GM19035 (cell line): ENCODE measurements around the gene LRCH4.
A peak's percentile ranks its signal among the peaks of the same experiment; 100 is the strongest.

Source experiments
- ATAC-seq: cut with Tn5 transposase; IDR thresholded peaks from one replicate; pipeline ENCODE4 v1.9.1; 2021; ENCODE audit not compliant: unreplicated experiment

Gene LRCH4, protein sequence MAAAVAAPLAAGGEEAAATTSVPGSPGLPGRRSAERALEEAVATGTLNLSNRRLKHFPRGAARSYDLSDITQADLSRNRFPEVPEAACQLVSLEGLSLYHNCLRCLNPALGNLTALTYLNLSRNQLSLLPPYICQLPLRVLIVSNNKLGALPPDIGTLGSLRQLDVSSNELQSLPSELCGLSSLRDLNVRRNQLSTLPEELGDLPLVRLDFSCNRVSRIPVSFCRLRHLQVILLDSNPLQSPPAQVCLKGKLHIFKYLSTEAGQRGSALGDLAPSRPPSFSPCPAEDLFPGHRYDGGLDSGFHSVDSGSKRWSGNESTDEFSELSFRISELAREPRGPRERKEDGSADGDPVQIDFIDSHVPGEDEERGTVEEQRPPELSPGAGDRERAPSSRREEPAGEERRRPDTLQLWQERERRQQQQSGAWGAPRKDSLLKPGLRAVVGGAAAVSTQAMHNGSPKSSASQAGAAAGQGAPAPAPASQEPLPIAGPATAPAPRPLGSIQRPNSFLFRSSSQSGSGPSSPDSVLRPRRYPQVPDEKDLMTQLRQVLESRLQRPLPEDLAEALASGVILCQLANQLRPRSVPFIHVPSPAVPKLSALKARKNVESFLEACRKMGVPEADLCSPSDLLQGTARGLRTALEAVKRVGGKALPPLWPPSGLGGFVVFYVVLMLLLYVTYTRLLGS

DNA sequence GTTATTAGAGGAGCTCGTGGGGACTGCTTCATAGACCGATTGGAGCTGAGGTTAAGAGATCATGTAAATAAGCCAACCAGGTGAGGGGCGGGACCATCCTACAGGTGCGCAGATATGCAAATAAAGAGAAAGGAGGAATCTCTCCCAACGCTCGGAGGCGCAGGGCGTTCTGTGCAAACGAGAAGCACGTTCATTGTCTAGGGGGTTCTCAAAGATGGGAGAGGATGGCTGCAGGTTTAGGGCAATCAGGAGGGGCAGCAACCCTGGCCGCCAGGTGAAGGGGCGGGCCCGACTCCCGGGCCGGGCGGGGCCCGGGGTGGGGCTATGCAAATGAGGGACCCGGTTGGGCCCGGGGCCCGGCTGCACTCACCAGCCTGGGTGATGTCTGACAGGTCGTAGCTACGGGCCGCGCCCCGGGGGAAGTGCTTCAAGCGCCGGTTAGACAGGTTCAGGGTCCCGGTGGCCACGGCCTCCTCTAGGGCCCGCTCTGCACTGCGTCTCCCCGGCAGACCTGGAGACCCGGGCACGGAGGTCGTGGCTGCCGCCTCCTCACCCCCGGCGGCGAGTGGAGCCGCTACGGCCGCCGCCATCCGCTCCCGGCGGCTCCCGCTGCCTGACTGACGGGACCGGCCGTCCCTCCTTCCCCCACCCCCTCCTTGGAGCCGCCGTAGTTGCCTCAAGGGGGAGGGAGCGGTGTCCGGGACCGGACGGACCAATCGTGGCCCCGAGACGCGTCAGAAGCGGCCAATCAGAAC lies at the start of gene LRCH4:
LRCH4 (minus strand) TSS at position 619 of the 755 bp plus-strand sequence; CDS start at position 590, 29 bp downstream.
- ATAC-seq: peak; percentile 30

DNA sequence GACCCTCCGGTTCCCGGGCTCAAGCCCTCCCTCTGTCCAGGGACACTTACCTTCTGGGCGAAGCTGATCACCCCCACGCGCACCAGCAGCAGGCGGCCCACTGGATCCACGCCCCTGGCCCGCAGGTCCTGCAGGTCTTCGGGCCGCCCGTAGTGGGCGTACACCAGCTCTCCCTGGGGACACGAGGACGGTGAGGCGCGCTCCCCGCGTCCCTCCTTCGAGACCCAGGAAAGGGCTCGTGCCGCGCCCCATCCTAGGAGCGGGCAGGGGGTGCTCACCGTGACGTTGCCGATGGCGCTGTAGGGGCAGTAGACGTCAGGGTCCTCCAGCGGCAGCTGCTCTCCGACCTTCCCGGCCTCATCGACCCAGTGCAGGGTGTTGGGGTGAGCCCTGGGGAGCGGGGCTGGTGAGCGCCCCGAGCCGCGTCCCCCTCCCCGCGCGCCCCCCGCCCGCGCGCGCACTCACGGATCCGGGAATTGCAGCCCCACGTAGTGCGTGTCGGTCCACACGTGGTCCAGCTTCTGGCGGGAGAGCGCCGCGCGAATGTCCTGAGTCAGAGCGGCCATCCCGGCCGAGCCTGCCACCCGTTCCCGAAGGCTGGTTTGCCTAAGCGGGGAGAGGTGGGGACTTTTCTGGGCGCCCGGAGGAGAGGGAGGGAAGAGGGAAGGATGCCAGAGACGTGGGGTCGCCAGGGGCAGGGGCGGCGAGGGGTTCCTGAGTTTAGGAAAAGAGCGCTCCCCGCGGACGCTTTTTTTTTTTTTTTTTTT lies 47.2 kb upstream of the LRCH4 start:
- ATAC-seq: peak; percentile 65

DNA sequence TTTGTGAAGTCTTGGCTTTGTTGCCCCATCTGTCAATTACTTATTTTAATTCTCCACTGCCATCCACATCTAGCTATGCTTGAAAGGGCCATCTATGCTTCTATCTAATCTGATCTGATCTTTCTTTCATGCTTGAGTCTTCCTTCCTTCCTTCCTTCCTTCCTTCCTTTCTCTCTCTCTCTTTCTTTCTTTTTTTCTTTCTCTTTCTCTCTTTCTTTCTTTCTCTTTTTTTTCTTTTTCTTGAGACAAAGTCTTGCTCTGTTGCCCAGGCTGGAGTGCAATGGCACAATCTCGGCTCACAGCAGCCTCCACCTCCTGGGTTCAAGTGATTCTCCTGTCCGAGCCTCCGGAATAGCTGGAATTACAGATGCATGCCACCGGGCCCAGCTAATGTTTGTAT lies 44.1 kb upstream of the LRCH4 start:
- ATAC-seq: no peak

DNA sequence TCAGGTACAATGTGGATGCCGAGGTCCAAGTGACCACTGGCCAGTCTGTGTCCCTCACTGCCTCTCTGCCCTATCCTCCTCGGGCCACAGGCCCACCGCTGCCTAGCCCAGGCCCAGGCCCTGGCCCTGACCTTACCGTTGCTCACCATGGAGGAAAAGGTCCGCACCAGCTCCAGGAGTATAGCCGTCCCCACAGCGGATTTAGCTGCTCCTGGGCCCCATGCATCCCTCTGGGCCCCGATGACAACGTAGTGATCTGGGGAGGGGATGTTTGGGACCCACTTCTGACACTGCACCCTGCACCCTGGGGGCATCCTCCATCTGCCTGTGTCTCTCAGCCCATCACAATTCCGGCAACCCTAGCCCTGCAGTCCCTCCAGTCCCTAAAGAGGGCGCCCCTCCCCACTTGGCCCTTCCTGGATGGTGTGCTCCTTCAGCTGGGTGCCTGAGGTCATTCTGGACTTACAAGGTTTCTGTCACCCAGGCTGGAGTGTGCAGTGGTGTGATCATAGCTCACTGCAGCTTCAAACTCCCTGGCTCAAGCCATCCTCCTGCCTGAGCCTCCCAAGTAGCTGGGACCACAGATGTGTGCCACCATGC lies 43.3 kb upstream of the LRCH4 start:
- ATAC-seq: no peak

DNA sequence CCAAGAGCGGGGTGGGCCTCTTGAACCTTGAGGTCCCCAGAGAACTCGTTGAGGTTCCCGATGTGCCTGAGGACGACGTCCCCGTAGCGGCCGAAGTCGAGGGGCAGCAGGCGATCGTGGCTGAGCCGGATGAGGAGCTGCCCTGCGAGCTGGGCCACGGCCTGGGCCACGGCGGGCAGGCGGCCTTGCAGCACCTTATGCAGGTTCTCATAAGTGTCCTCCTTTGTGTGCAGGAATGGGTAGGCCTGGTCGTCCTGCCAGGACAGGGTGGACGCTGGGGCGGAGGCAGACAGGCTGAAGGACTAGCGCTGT lies 41.3 kb upstream of the LRCH4 start:
- no peak for ATAC-seq

DNA sequence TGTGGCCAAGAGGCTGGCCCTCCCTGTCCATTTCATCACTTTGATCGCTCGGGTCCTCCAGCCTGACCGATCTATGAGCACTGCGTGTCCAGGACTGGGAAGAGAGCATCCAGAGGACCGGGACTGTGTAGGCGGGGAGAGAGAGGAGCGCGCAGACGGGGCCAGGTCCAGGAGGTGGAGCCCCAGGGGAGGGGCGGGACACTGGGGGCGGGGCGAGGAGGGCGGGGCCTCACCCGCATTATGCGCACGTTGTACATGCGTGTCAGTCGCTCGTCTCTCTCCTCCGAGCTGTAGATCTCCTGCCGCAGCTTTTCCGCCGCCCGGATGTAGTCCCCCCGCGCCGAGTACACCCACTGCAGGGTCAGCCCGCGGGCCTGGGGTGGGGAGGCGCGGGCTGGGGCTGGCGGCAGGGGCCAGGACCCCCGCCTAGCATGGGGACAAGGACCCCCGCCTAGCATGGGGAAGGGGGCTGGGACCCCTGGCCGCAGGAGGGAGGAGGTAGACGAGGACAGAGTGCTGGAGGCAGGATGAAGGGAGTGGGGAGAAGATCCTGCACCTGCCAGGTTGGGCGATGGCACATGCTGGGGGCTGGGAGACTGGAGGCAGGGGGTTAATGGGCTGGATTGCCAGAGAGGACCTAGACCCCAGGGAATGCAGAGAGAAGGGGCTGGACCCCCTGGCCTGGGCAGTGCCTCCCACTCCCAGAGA lies 40.8 kb upstream of the LRCH4 start:
- ATAC-seq: peak; percentile 85

DNA sequence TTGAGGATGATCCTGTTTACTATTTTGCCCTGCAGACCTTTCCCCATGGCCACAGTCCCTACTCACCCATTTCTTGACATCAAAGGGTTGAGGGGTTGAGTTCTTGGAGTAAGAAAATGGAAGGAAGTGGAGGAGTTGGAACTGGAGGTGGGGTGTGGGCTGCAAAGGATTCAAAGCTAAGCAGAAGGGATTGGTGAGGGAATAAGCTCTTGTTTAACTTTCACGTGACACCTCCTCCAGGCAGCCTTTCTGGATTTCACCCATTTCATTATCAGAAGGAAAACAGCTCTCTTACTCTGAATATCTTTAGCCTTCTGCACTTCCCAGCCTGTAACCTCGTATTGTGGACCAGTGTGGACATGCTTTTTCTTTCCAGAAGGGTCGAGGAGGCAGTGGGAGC lies 40.1 kb upstream of the LRCH4 start:
- no peak for ATAC-seq

DNA sequence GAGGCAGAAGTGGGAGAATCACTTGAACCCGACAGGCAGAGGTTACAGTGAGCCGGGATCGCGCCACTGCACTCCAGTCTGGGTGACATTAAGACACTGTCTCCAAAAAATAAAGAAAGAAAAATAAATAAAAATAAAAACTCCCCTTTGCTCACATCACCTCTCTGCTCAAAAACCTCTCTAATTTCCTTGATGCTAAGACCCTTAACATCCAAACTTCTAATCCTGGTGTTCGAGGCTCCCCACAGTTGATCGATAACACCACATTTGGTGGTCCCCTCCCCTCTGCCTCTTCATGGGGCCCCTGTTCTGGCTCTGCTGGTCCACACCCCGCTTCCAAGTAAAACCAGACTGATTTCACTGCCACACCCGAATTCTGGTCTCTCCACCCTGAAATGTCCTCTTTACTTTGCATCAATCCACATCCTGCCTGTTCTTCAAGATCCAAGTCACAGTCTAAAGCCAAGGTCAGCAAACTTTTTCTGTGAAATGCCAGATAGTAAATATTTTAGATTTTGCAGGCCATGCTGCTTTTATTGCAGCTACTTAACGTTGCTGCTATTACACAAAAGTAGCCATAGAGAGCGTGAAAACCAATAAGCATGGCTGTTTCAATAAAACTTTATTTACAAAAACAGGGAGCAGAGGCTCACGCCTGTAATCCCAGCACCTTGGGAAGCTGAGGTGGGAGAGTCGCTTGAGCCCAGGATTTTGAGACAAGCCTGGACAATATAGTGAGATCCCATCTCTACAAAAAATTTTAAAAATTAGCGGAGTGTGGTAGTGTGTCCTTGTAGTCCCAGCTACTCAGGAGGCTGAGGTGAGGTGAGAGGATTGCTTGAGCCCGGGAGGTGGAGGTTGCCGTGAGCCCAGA lies 38.3 kb upstream of the LRCH4 start:
- ATAC-seq: no peak

DNA sequence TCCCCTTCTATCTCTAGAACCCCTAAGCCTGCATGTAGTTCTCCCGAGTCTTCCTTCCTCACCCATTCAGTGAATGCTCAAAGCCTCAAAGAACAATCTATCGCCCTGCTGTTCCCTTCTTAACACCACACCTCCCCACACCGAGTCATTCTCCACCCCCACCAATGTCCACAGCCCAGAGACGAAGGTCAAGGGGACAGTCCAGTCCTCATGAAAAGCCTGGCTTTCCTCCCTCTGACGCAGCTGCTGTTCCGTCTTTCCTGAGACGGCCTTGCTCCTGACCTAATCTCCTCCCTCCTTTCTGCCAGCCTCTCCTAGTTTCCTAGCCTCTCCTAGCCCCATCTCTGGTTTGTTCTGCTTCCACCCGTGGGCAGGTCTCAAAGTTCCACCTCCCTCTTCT lies 35.6 kb upstream of the LRCH4 start:
- ATAC-seq: no peak

DNA sequence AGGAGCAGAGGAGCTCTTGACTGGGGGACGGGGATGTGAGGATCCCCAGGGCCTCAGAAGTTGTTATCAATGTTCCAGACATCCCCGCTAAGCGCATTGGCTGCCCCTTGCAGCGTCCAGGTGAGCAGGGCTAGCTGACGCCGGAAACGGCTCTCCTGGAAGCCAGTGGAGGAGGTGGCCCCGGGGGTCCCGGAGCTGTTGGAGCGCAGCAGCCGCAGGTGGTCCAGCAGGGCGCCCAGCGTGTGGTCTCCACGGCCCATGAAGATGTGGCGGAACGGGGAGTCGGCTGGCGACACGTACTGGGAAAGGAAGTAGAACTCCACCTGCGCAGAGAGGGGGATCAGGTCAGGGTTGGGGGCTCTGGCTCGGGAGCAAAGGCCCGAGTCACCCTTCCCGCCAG lies 34.9 kb upstream of the LRCH4 start:
- ATAC-seq: no peak

DNA sequence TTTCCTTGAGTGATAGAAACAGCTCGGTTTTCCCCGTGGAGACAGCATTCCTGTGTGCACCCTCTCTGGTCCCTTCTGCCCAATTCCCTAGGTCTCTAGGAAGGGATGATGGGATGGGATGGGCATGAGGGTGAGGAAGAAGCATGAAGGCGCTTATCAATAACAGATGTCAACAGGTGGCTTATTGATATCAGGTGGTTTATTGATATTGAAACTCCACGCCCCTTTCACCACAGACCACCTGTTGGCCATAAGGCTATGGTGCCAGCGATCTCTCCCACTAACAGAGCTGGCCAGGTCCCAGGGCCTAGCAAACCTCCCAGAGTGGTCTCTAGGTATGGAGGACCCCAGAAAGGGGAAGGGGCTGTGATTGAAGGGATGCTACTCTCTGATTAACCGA lies 34.3 kb upstream of the LRCH4 start:
- ATAC-seq: no peak

DNA sequence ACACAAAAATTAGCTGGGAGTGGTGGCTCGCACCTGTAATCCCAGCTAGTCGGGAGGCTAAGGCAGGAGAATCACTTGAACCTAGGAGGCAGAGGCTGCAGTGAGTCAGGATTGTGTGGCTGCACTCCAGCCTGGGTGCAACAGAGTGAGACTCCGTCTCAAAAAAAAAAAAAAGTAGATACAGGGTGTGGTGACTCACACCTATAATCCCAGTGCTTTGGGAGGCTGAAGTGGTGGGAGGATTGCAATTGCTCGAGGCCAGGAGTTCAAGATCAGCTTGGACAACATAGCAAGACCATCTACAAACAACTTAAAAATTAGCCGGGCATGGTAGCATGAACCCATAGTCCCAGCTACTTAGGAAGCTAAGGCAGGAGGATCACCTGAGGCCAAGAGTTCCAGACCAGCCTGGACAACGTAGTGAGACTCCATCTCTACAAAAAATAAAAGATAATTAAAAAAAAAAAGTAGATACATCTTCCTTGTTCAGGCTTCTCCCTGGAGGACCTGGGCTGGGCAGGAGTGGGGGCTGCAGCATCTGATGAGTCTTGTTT lies 28.5 kb upstream of the LRCH4 start:
- ATAC-seq: no peak

DNA sequence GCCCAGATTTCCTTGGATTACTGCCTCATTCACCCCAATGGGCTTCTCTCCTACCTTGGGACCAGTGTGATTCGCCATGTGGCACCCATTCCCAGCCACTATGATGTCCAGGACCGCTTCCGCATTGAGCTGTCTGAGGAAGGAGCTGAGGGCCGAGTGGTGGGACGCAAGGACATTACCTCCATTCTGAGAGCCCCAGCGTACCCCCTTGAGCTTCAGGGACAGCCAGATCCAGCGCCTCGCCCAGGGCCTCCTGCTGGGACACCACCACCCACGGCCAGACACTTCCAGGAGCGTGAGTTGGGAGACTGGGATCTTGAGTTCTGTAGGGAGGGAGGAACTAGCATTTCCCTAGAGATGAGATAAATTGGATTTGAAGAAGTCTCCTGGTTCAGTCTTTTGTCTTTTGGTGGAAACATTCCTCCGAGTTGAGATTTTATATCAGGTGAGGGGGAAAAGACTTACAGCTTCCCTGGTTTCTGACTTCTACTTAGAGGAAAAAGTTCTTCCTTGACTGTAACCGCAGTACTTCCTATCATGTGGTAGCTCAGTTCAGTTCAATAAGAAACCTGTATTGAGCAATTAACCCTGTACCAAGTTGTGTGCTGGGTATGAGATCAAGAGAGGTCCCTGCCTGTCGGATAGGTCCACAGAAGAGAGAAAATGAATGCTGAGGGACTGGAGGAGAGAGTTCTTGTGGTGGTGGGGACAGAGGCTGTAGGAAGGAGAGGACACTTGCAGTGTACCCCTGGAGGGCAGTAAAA lies 27.7 kb upstream of the LRCH4 start:
- ATAC-seq: no peak

DNA sequence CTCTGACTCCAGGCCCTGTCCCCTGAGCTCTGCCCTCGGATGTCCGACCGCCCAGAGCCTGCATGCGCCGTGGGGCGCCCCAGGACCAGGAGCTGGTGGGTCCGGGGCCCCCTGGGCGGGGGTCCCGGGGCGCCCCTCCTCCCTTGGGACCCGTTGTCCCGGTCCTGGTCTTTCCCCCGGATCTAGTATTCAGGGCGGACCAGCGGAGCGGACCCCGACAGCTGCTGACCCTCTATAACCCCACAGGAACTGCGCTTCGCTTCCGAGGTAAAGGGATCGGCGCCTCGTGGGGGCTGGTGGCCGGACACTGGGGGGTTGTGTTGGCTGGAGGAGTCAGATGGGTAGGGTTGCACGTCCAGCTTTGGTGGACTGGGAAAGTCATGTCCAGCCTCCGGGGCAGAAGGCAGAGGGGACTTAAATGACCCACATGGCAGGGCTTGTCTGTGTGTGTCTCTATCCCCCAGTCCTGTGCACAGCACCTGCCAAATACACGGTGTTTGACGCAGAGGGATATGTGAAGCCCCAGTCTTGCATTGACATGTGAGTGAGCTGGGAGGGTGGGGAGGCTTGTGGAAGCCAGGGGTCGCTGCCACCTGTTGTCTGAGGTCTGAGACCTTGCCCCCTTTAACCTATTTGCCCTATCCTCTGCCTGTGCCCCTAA lies 26.9 kb upstream of the LRCH4 start:
- no peak for ATAC-seq

DNA sequence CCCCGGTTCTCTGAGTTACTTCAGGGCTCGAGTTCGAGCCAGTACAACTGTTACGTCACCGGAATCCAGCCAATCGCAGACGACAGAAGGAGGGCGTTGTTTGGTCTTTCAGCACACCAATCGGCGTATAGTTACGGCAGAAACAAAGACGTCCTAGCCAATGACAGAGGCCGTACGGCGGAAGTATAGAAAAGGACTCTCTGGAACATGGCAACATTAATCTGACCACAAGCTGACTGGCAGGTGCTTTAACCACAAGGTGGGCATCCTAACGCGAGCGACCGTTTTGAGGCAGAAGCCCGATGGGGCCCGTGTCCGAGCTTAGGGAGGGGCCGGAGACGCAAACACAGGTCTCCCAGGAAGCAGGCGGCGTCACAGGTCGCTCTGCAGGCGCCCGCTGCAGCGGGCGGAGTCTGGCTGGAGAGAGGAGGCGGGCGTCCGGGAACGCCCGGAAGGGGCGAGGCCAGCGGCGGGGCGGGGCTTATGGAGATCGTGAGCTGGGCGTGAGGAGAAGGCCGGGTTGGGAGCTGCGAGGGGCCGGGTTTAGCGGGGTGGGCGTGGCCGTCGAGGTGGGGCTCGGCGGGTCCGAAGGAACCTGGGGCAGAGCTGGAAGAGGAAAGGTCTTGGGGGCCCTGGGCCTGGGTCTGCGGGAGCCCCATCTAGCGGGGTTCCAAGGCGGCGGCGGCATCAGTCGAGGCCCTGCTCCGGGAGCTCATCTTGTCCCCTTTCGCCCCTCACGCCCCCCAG lies 26.2 kb upstream of the LRCH4 start, which contains the start of gene MOSPD3:
MOSPD3 (plus strand) TSS at position 558 of the 747 bp plus-strand sequence. CDS start 252 bp downstream, outside the sequence.
- ATAC-seq: peak; percentile 91

DNA sequence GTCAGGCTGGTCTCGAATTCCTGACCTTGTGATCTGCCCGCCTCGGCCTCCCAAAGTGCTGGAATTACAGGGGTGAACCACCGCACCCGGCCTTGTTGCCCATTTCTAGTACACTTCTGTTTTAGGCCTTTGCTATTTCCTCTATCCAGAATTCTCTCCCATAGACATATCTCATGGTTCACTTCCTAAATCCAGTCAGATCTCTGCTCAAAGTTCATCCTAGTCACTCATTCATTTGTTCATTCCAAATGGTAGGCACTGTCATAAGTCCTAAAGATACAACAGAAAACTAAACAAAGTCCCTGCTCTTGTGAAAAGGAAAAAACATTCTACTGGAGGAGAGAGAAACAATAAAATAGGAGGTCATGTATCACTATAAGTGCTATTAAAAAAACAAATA lies 24.0 kb upstream of the LRCH4 start:
- no peak for ATAC-seq

DNA sequence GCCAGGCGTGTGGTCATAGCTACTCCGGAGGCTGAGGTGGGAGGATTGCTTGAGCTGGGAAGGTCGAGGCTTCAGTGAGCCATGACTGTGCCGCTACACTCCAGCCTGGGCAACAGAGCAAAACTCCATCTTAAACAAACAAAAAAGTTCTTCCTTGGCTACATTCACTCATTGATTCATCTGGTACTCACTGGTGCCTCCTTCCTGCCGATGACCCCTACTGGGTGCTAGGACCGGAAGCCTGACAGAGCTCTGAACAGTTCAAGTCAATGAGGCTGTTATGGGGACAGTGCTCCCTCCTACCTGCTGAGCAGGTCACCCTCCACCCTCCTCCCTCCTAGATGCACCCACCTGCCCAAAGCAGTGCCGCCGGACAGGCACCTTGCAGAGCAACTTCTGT lies 21.2 kb upstream of the LRCH4 start:
- ATAC-seq: no peak
